Measurements from ENCODE around the gene CCDC197. TPM values are rescaled to one million over a fixed set of nuclear protein-coding genes. Genes with fewer than 3 reads are reported as not detected.

CCDC197 gene
- polyA plus RNA-seq (2013), result not detected

GRCh38 chr14:93997082-93997481, at the start of gene CCDC197:
CCDC197 (plus strand) TSS chr14:93997301; CDS start chr14:93998132, 831 bp downstream.
- H3K4me1 ChIP-seq (ENCODE audit: control extremely low read depth in 1 of 4, control insufficient read depth in 4 of 4, insufficient read depth in 4 of 4, low read length in 3 of 4), result peaks cover 0 to 7% (median 3%) of the 10 kb centered on the region in 4 experiments
- no CpG with 5 or more reads among the region's 1 CpG for WGBS (ENCODE audit: insufficient coverage)
- H3K36me3 ChIP-seq (ENCODE audit: control insufficient read depth in 4 of 4, insufficient read depth in 4 of 4, low read length in 3 of 4), result no peaks in the 10 kb centered on the region
- H3K4me3 ChIP-seq (ENCODE audit: control insufficient read depth in 1 of 7, extremely low read depth in 1 of 7, insufficient read depth in 4 of 7, low read depth in 2 of 7, low read length in 6 of 7), result no peak within 1 kb of the TSS
- H3K27ac ChIP-seq (ENCODE audit: insufficient read depth in 1 of 2, low read depth in 1 of 2, low read length in 2 of 2, poor library complexity in 1 of 2, severe bottlenecking in 2 of 2), result no peak within 1 kb of the TSS
- POLR2A ChIA-PET, result no interaction called here
- no peak for DNase-seq
- CTCF ChIA-PET, result interaction anchor here (1.0 to 12.8 kb wide), 9 partner anchors 15 to 59 kb away, joined by 3 to 130 read pairs (median 4); no protein-coding TSS in a partner anchor
- no peaks in the 10 kb centered on the region for H3K9me3 ChIP-seq (ENCODE audit: control extremely low read depth in 1 of 5, control insufficient read depth in 4 of 5, insufficient read depth in 2 of 5, low read depth in 1 of 5, low read length in 4 of 5)
- peaks cover 0 to 20% (median 3%) of the 10 kb centered on the region in 5 experiments for H3K27me3 ChIP-seq (replicated peaks in 2 of 5; ENCODE audit: control insufficient read depth in 4 of 5, insufficient read depth in 5 of 5, low read length in 4 of 5)

DNA sequence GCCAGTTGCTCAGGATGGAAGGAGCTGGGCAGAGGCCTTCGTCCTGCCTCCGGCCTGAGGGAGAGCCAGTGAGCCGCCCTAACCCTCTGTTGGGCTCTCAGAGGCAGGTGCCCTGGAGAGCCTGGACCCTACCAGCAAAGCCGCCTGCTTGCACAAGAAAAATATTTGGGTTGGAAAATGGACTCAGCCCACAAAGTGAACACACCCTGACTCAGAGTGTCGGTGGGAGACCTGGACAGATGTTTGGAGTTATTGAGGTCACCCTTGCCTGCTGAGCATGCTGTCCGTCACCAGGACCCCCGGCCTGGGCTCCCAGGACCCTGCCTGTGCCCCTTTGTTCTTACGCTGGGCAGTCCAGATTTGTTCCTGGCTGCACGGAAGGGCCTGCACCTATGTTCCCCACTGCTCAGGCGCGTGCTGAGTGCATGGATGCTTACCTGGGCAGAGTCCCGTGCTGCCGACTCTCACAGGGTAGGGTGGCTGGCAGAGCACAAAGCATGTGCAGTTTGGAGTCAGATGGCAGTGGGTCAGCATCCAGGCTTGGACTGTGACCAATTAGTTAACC, 47.5 kb upstream of the CCDC197 start:
- Histone ChIP-seq H3K36me3 (ENCODE audit: control insufficient read depth in 4 of 4, insufficient read depth in 4 of 4, low read length in 3 of 4) (no peaks in the 10 kb centered on the region), H3K4me1 (ENCODE audit: control extremely low read depth in 1 of 4, control insufficient read depth in 4 of 4, insufficient read depth in 4 of 4, low read length in 3 of 4) (peaks cover 0 to 21% (median 18%) of the 10 kb centered on the region in 4 experiments), H3K9me3 (ENCODE audit: control extremely low read depth in 1 of 5, control insufficient read depth in 4 of 5, insufficient read depth in 2 of 5, low read depth in 1 of 5, low read length in 4 of 5) (no peaks in the 10 kb centered on the region), H3K27ac (ENCODE audit: insufficient read depth in 1 of 2, low read depth in 1 of 2, low read length in 2 of 2, poor library complexity in 1 of 2, severe bottlenecking in 2 of 2) (no peak overlapping the region), H3K27me3 (replicated peaks in 2 of 5; ENCODE audit: control insufficient read depth in 4 of 5, insufficient read depth in 5 of 5, low read length in 4 of 5) (no peaks in the 10 kb centered on the region), H3K4me3 (ENCODE audit: control insufficient read depth in 1 of 7, extremely low read depth in 1 of 7, insufficient read depth in 4 of 7, low read depth in 2 of 7, low read length in 6 of 7) (no peak overlapping the region)
- ChIA-PET CTCF (interaction anchor here (8.0 to 22.3 kb wide), 2 partner anchors 10 to 23 kb away, joined by 94 to 632 read pairs; partner anchors contain the start of gene ASB2), POLR2A (no interaction called here)
- DNase-seq, result no peak
- WGBS (ENCODE audit: insufficient coverage), result 94% methylated on average over 13 of the region's 13 CpGs

- ChIA-PET POLR2A (no interaction called here), CTCF (interaction anchor here (8.0 to 22.3 kb wide), 2 partner anchors 12 to 22 kb away, joined by 94 to 632 read pairs; partner anchors contain the start of gene ASB2)
- Histone ChIP-seq H3K4me1 (ENCODE audit: control extremely low read depth in 1 of 4, control insufficient read depth in 4 of 4, insufficient read depth in 4 of 4, low read length in 3 of 4) (peaks cover 1 to 36% (median 32%) of the 10 kb centered on the region in 4 experiments), H3K36me3 (ENCODE audit: control insufficient read depth in 4 of 4, insufficient read depth in 4 of 4, low read length in 3 of 4) (no peaks in the 10 kb centered on the region), H3K4me3 (ENCODE audit: control insufficient read depth in 1 of 7, extremely low read depth in 1 of 7, insufficient read depth in 4 of 7, low read depth in 2 of 7, low read length in 6 of 7) (no peak overlapping the region), H3K27ac (ENCODE audit: insufficient read depth in 1 of 2, low read depth in 1 of 2, low read length in 2 of 2, poor library complexity in 1 of 2, severe bottlenecking in 2 of 2) (no peak overlapping the region), H3K27me3 (replicated peaks in 2 of 5; ENCODE audit: control insufficient read depth in 4 of 5, insufficient read depth in 5 of 5, low read length in 4 of 5) (no peaks in the 10 kb centered on the region), H3K9me3 (ENCODE audit: control extremely low read depth in 1 of 5, control insufficient read depth in 4 of 5, insufficient read depth in 2 of 5, low read depth in 1 of 5, low read length in 4 of 5) (no peaks in the 10 kb centered on the region)
- 88% methylated on average over 18 of the region's 20 CpGs for WGBS (ENCODE audit: insufficient coverage)
- no peak for DNase-seq
Measured at GRCh38 chr14:93950948-93951634, 46.0 kb upstream of the CCDC197 start.

DNA sequence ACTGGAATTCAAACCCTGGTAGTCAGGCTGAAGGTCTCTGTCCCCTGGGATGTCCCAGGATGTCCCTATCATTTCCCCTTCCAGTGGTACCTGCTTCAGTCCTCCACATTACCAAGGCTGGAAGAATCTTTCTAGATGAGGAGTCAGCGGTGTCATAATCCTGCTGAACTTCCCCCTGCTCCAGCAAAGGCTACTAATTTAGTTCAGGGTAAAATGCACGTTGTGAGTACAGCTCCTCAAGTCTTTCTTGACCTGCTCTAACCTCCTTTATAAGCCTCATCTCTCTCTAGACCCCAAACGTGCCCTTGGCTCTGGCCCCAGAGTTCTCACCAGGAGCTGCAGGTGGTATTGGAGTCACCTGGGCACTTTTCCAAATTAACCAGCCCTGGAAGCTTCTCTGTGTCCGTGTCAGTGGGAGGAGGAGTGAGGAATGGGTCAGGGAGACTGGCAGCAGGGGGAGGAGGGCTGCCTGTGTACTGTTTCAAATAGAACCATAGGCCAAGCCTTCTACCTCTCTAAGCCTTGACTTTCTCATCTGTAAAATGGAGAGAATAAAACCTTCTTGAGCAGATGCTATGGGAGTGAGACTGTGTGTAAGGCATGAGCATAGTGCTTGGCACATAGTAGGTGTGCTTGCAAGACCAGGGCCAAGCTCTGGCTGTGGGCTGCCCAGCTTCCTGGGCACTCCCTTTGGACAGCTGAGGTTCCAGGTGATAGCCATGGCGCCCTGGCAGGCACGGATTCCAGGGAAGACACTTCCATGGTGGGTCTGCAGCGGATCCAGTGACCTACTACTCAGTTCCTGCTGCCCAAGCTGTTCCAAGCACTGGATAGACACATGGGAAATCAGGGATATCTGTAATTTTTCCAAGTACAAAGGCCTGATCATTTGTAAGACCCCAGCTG, 45.2 kb upstream of the CCDC197 start:
- peaks cover 2 to 44% (median 40%) of the 10 kb centered on the region in 4 experiments for H3K4me1 ChIP-seq (ENCODE audit: control extremely low read depth in 1 of 4, control insufficient read depth in 4 of 4, insufficient read depth in 4 of 4, low read length in 3 of 4)
- no peak overlapping the region for H3K4me3 ChIP-seq (ENCODE audit: control insufficient read depth in 1 of 7, extremely low read depth in 1 of 7, insufficient read depth in 4 of 7, low read depth in 2 of 7, low read length in 6 of 7)
- H3K9me3 ChIP-seq (ENCODE audit: control extremely low read depth in 1 of 5, control insufficient read depth in 4 of 5, insufficient read depth in 2 of 5, low read depth in 1 of 5, low read length in 4 of 5), result no peaks in the 10 kb centered on the region
- ChIA-PET CTCF (interaction anchor here (1.4 to 22.3 kb wide), 4 partner anchors 12 to 51 kb away, joined by 3 to 632 read pairs (median 49); partner anchors contain the start of gene ASB2), POLR2A (interaction anchor here (1.4 kb wide), 1 partner anchor 10 kb away, joined by 4 read pairs; no protein-coding TSS in a partner anchor)
- H3K27me3 ChIP-seq (replicated peaks in 2 of 5; ENCODE audit: control insufficient read depth in 4 of 5, insufficient read depth in 5 of 5, low read length in 4 of 5), result no peaks in the 10 kb centered on the region
- WGBS (ENCODE audit: insufficient coverage), result 97% methylated on average over 5 of the region's 7 CpGs
- no peak overlapping the region for H3K27ac ChIP-seq (ENCODE audit: insufficient read depth in 1 of 2, low read depth in 1 of 2, low read length in 2 of 2, poor library complexity in 1 of 2, severe bottlenecking in 2 of 2)
- H3K36me3 ChIP-seq (ENCODE audit: control insufficient read depth in 4 of 4, insufficient read depth in 4 of 4, low read length in 3 of 4), result no peaks in the 10 kb centered on the region
- DNase-seq, result no peak

DNA sequence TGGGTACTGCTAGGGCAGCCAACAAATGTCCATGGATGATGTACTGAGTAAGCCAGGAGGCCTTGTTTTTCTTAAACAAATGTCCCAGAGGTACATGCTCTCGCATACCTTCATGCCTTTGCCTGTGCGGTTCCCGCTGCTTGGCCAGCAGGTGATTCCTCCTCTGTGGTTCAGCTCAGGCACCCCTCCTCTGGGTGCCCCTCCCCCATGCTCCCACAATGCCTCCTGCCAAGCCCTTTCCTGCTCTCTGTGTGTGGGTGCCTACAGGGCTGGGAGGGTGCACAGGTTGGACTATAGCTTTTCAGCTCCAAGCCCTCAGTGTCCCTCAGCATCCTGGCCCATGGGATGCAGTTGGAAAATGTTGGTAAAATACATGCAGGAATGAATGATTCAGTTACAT, 44.3 kb upstream of the CCDC197 start:
- peaks cover 2 to 54% (median 49%) of the 10 kb centered on the region in 4 experiments for H3K4me1 ChIP-seq (ENCODE audit: control extremely low read depth in 1 of 4, control insufficient read depth in 4 of 4, insufficient read depth in 4 of 4, low read length in 3 of 4)
- ChIA-PET POLR2A (interaction anchor here (1.4 kb wide), 1 partner anchor 9 kb away, joined by 4 read pairs; no protein-coding TSS in a partner anchor), CTCF (interaction anchor here (0.7 to 22.3 kb wide), 7 partner anchors 13 to 223 kb away, joined by 3 to 632 read pairs (median 4); partner anchors contain the start of gene ASB2)
- 52% methylated on average over 3 of the region's 3 CpGs for WGBS (ENCODE audit: insufficient coverage)
- no peak overlapping the region for H3K27ac ChIP-seq (ENCODE audit: insufficient read depth in 1 of 2, low read depth in 1 of 2, low read length in 2 of 2, poor library complexity in 1 of 2, severe bottlenecking in 2 of 2)
- no peak for DNase-seq
- H3K9me3 ChIP-seq (ENCODE audit: control extremely low read depth in 1 of 5, control insufficient read depth in 4 of 5, insufficient read depth in 2 of 5, low read depth in 1 of 5, low read length in 4 of 5), result no peaks in the 10 kb centered on the region
- H3K4me3 ChIP-seq (ENCODE audit: control insufficient read depth in 1 of 7, extremely low read depth in 1 of 7, insufficient read depth in 4 of 7, low read depth in 2 of 7, low read length in 6 of 7), result no peak overlapping the region
- no peaks in the 10 kb centered on the region for H3K36me3 ChIP-seq (ENCODE audit: control insufficient read depth in 4 of 4, insufficient read depth in 4 of 4, low read length in 3 of 4)
- H3K27me3 ChIP-seq (replicated peaks in 2 of 5; ENCODE audit: control insufficient read depth in 4 of 5, insufficient read depth in 5 of 5, low read length in 4 of 5), result no peaks in the 10 kb centered on the region

DNA sequence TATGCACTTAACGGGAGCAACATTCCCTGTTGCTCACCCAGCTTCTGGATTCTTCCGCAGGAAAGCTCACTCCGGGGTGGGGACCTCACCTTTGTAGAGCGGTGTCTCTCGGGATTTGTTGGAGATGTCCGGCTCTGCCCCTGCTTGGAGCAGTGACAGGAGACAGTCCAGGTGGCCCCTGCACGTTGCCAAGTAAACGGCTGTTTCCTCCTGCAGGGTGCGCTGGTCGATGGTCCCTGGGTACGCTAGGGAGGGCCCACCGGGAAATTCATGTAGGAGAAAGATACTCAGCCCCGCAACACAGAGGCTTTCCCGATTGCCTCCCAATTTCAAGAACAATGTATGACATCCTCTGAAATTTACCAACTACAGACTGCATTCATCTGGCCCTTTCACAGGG, 43.8 kb upstream of the CCDC197 start:
- no peaks in the 10 kb centered on the region for H3K9me3 ChIP-seq (ENCODE audit: control extremely low read depth in 1 of 5, control insufficient read depth in 4 of 5, insufficient read depth in 2 of 5, low read depth in 1 of 5, low read length in 4 of 5)
- ChIA-PET POLR2A (interaction anchor here (1.4 kb wide), 1 partner anchor 9 kb away, joined by 4 read pairs; no protein-coding TSS in a partner anchor), CTCF (interaction anchor here (0.7 to 22.3 kb wide), 7 partner anchors 14 to 222 kb away, joined by 3 to 632 read pairs (median 4); partner anchors contain the start of gene ASB2)
- DNase-seq, result no peak
- no peak overlapping the region for H3K4me3 ChIP-seq (ENCODE audit: control insufficient read depth in 1 of 7, extremely low read depth in 1 of 7, insufficient read depth in 4 of 7, low read depth in 2 of 7, low read length in 6 of 7)
- 56% methylated on average over 14 of the region's 14 CpGs for WGBS (ENCODE audit: insufficient coverage)
- no peak overlapping the region for H3K27ac ChIP-seq (ENCODE audit: insufficient read depth in 1 of 2, low read depth in 1 of 2, low read length in 2 of 2, poor library complexity in 1 of 2, severe bottlenecking in 2 of 2)
- no peaks in the 10 kb centered on the region for H3K27me3 ChIP-seq (replicated peaks in 2 of 5; ENCODE audit: control insufficient read depth in 4 of 5, insufficient read depth in 5 of 5, low read length in 4 of 5)
- peaks cover 2 to 58% (median 54%) of the 10 kb centered on the region in 4 experiments for H3K4me1 ChIP-seq (ENCODE audit: control extremely low read depth in 1 of 4, control insufficient read depth in 4 of 4, insufficient read depth in 4 of 4, low read length in 3 of 4)
- H3K36me3 ChIP-seq (ENCODE audit: control insufficient read depth in 4 of 4, insufficient read depth in 4 of 4, low read length in 3 of 4), result no peaks in the 10 kb centered on the region

Data from common myeloid progenitor, CD34-positive (primary cell).